Prostate gland (tissue), 2 donors: ENCODE results near the gene RNF141.

Experiments used
- CTCF ChIP-seq, 4 experiments: fragments of 200-600 bp in 2 of 4; fragments of 450-650 bp in 2 of 4; sonication (generic) in 2 of 4; IDR thresholded peaks; 1 replicate in 3 of 4; 2 replicates in 1 of 4; pipeline ENCODE4 v1.5.1; 2016 to 2019; ENCODE audit warnings: antibody characterized with exemption in 4 of 4, mild to moderate bottlenecking in 2 of 4, moderate library complexity in 2 of 4
- POLR2A ChIP-seq: fragments of 450-650 bp; IDR thresholded peaks from one replicate; pipeline ENCODE4 v1.6.1; 2016; ENCODE audit warnings: antibody characterized with exemption, mild to moderate bottlenecking
- POLR2AphosphoS5 ChIP-seq: sonication (generic); formaldehyde crosslinking; IDR thresholded peaks from one replicate; pipeline ENCODE4 v1.6.1; 2017; ENCODE audit warnings: antibody characterized with exemption

GRCh38 chr11:10504490-10504889 lies 36.5 kb downstream of the RNF141 start:
- TF ChIP-seq POLR2A (no peak), CTCF (IDR thresholded peaks at IDR 0.05) (no peak), POLR2AphosphoS5 (no peak)
